Activated CD8-positive, alpha-beta T cell treated with anti-CD3 and anti-CD28 coated beads for 36 hours (primary cell): Measurements from ENCODE around the gene XRCC5. TPM values are rescaled to one million over a fixed set of nuclear protein-coding genes. Genes with fewer than 3 reads are reported as not detected.

ENCODE experiments used
- ATAC-seq: fragments of 200-7000 bp; cut with Tn5 transposase; one replicate; pipeline ENCODE4 v1.10.0; 2021; ENCODE audit warnings: mild to moderate bottlenecking, moderate library complexity
- CTCF ChIA-PET: fragments of 350-600 bp; sonication (Branson Sonifier 250); formaldehyde crosslinking; loops from one replicate; lab custom pipeline; 2021; ENCODE audit warnings: antibody characterized with exemption; lab: Charles Lee
- POLR2A ChIA-PET: fragments of 350-600 bp; sonication (Branson Sonifier 250); formaldehyde crosslinking; loops from one replicate; lab custom pipeline; 2021; ENCODE audit warnings: antibody characterized with exemption; lab: Charles Lee
- DNase-seq: peaks from one replicate; pipeline ENCODE4 v3.0.0-alpha.2; 2020
- H3K27ac Mint-ChIP-seq: one replicate; pipeline ENCODE4 v1.8.0; 2021; ENCODE audit warnings: mild to moderate bottlenecking, mixed read lengths
- H3K27me3 Mint-ChIP-seq: one replicate; pipeline ENCODE4 v1.8.0; 2021; ENCODE audit warnings: mixed read lengths
- H3K36me3 Mint-ChIP-seq: one replicate; pipeline ENCODE4 v1.8.0; 2021; ENCODE audit warnings: low read depth, mixed read lengths
- H3K4me1 Mint-ChIP-seq: one replicate; pipeline ENCODE4 v1.8.0; 2021; ENCODE audit warnings: low read depth, mixed read lengths
- H3K4me3 Mint-ChIP-seq: one replicate; pipeline ENCODE4 v1.8.0; 2021; ENCODE audit warnings: mild to moderate bottlenecking, moderate library complexity, mixed read lengths
- H3K9me3 Mint-ChIP-seq: one replicate; pipeline ENCODE4 v1.8.0; 2021; ENCODE audit warnings: mixed read lengths
- intact Hi-C: fragments of 100-400 bp; cut with micrococcal nuclease; formaldehyde crosslinking; loops from one replicate; pipeline ENCODE4 v1.10.0; 2022
- total RNA-seq, 2 experiments: library from RNA; stranded (reverse); gene quantifications; one replicate each; pipeline ENCODE4 v1.2.3, GENCODE V29; 2021
- TF ChIP-seq, protein P1 (sequence below): fragments of 200-600 bp; IDR thresholded peaks from one replicate; pipeline ENCODE4 v1.8.0; 2022; ENCODE audit warnings: antibody characterized with exemption, mild to moderate bottlenecking

XRCC5 gene
- total RNA-seq, 2 experiments from 2014 or later = 541 to 544 TPM

DNA sequence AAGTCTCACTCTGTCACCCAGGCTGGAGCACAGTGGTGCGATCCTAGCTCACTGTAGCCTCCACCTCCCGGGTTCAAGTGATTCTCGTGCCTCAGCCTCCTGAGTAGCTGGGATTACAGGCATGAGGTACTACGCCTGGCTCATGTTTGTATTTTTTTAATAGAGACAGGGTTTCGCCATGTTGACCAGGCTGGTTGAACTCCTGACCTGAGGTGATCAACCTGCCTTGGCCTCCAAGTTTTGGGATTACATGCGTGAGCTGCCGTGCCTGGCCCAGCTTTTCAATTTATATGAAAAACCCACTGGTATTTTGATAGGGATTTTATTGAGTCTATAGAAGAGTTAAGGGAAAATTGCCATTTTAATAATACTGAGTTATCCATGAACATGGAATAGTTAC, 63.3 kb downstream of the XRCC5 start:
- Mint-ChIP-seq H3K36me3 (peaks cover 79% of the 10 kb centered on the region), H3K4me3 (no peak overlapping the region), H3K27ac (no peak overlapping the region), H3K9me3 (no peaks in the 10 kb centered on the region), H3K4me1 (peaks cover 63% of the 10 kb centered on the region), H3K27me3 (no peaks in the 10 kb centered on the region)
- POLR2A ChIA-PET = interaction anchor here (0.8 to 1.0 kb wide), 2 partner anchors 22 to 31 kb away, joined by 3 read pairs; no protein-coding TSS in a partner anchor
- intact Hi-C loops = no loop called here
- no peak for ATAC-seq
- TF ChIP-seq, protein P1, sequence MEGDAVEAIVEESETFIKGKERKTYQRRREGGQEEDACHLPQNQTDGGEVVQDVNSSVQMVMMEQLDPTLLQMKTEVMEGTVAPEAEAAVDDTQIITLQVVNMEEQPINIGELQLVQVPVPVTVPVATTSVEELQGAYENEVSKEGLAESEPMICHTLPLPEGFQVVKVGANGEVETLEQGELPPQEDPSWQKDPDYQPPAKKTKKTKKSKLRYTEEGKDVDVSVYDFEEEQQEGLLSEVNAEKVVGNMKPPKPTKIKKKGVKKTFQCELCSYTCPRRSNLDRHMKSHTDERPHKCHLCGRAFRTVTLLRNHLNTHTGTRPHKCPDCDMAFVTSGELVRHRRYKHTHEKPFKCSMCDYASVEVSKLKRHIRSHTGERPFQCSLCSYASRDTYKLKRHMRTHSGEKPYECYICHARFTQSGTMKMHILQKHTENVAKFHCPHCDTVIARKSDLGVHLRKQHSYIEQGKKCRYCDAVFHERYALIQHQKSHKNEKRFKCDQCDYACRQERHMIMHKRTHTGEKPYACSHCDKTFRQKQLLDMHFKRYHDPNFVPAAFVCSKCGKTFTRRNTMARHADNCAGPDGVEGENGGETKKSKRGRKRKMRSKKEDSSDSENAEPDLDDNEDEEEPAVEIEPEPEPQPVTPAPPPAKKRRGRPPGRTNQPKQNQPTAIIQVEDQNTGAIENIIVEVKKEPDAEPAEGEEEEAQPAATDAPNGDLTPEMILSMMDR = no peak
- DNase-seq = no peak
- CTCF ChIA-PET = interaction anchor here (1.0 to 2.6 kb wide), 6 partner anchors 23 to 232 kb away, joined by 4 to 7 read pairs (median 4); no protein-coding TSS in a partner anchor

DNA sequence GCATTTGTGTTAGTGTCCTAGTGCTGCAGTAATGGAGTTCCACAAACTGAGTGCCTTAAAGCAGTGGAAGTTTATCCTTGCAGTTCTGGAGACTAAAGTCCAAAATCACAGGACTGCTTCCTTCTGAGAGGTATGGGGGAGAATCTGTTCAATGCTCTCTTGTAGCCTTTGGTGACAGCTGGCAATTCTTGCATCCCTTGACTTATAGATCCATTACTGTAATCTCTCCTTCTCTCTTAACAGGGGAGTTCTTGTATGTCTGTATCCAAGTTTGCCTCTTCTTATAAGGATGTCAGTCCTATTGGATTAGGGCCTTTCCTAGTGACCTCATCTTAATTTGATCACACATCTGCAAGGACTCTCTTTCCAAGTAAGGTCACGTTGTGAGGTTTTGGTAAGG, 69.9 kb downstream of the XRCC5 start:
- ATAC-seq = no peak
- Mint-ChIP-seq H3K36me3 (peaks cover 80% of the 10 kb centered on the region), H3K9me3 (no peaks in the 10 kb centered on the region), H3K4me3 (no peak overlapping the region), H3K4me1 (peaks cover 64% of the 10 kb centered on the region), H3K27ac (no peak overlapping the region), H3K27me3 (no peaks in the 10 kb centered on the region)
- POLR2A ChIA-PET = interaction anchor here (1.6 kb wide), 1 partner anchor 16 kb away, joined by 3 read pairs; no protein-coding TSS in a partner anchor
- TF ChIP-seq, protein P1 = no peak
- no peak for DNase-seq
- CTCF ChIA-PET = interaction anchor here (1.2 kb wide), 1 partner anchor 9 kb away, joined by 3 read pairs; no protein-coding TSS in a partner anchor
- intact Hi-C loops = no loop called here

DNA sequence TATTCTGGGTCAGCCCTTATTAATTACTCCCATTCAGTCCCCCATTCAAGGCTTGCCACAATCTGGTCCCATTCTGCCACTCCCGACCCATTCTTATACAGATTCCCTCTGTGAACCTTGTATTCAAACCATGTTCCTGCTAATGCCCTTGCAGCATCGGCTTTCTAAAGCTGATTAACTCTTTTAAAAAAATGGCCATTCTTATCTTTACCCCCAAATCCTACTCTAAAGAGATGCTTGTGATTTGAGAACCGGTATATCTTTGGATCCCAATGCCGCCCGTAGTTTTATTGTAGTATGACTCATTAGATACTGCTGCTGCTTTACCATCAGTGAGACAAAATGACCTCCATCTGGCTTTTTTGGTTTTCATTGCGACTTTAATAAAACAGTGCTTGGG, 72.2 kb downstream of the XRCC5 start:
- H3K27ac Mint-ChIP-seq = peak overlapping the region; percentile 62
- no peaks in the 10 kb centered on the region for H3K27me3 Mint-ChIP-seq
- TF ChIP-seq, protein P1 = no peak
- peaks cover 78% of the 10 kb centered on the region for H3K36me3 Mint-ChIP-seq
- intact Hi-C loops = no loop called here
- peaks cover 66% of the 10 kb centered on the region for H3K4me1 Mint-ChIP-seq
- no peaks in the 10 kb centered on the region for H3K9me3 Mint-ChIP-seq
- DNase-seq (no peak), ATAC-seq (no peak)
- POLR2A ChIA-PET = no interaction called here
- CTCF ChIA-PET = interaction anchor here (1.2 kb wide), 1 partner anchor 217 kb away, joined by 3 read pairs; no protein-coding TSS in a partner anchor
- H3K4me3 Mint-ChIP-seq = no peak overlapping the region

DNA sequence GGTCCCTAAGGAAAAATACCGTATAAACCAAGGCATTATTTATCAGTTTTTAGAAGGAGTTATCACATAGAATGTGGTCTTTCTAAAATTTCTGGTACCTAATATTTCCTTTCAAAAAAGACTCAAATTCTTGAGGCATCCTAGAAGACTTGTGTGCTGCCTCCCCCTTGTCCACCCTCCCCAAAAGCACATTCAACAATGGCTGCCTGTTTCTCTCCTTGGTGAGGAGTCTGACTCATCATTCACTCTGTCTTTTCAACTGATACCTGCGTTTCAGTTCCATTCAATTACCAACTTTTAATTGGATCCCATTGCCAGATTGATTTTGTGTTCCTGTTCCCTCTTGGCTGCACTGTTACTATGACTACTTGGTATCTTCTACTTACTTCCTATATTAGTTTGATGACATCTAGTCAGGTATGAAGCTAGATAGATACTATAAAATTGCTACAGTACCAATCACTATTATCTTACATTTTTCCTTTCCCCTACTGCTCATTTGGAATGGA, 72.9 kb downstream of the XRCC5 start:
- Mint-ChIP-seq H3K27me3 (no peaks in the 10 kb centered on the region), H3K9me3 (no peaks in the 10 kb centered on the region), H3K36me3 (peaks cover 75% of the 10 kb centered on the region), H3K4me1 (peaks cover 66% of the 10 kb centered on the region), H3K27ac (peak overlapping the region; percentile 66), H3K4me3 (no peak overlapping the region)
- ChIA-PET POLR2A (no interaction called here), CTCF (interaction anchor here (1.2 kb wide), 1 partner anchor 217 kb away, joined by 3 read pairs; no protein-coding TSS in a partner anchor)
- DNase-seq (no peak), ATAC-seq (no peak)
- intact Hi-C loops = no loop called here
- TF ChIP-seq, protein P1 = no peak

DNA sequence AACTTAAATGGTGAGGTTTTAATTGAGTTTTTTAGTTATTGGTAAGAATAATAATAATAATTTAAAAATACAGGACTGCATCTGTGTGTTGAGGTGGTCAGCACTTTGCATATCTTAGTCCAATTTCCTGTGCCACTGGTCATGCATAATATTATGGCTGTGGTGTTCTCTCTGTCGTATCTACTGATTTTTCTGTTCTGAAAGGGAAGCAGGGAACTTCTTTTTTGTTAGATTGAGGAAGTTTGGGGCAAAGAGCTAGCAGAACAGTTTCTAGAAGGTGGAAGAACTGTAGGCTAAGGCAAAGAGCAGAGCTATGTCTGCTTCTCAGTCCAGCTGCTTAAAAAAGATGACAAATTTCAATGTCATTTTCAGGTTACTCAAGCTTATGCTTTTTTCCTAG, 74.3 kb downstream of the XRCC5 start:
- H3K4me1 Mint-ChIP-seq = peaks cover 71% of the 10 kb centered on the region
- CTCF ChIA-PET = interaction anchor here (1.1 to 1.7 kb wide), 5 partner anchors 29 to 221 kb away, joined by 3 to 5 read pairs (median 4); no protein-coding TSS in a partner anchor

More for the DNA sequence above, 74.3 kb downstream of the XRCC5 start:
- TF ChIP-seq, protein P1 = no peak
- ATAC-seq (no peak), DNase-seq (no peak)
- POLR2A ChIA-PET = no interaction called here
- Mint-ChIP-seq H3K27ac (peak overlapping the region; percentile 67), H3K36me3 (peaks cover 72% of the 10 kb centered on the region), H3K9me3 (no peaks in the 10 kb centered on the region), H3K27me3 (no peaks in the 10 kb centered on the region), H3K4me3 (no peak overlapping the region)
- intact Hi-C loops = no loop called here
